ENCODE measurements around the gene ERO1A.

ERO1A gene

DNA sequence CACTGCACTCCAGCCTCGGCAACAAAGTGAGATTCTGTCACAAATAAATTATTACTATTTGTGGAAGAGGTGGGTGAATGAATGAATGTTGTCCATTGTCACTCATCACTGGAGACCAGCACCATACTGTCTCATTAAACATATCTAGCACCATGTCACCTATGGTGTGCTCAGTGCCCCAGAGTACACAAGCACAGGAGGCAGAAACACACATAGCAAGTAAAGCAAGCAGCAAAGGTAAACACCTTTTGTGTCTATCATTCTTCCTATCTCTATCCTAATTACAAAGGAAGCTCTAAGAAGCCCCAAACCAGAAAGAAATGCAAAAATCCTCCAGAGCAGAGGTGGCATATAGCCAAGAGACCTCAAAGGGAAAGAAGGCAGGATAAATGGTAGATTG, 9.2 kb downstream of the ERO1A start:
- Histone ChIP-seq H3K36me3 (ENCODE audit: control insufficient read depth, low read length) (peaks cover 5% of the 10 kb centered on the region), H3K4me2 (ENCODE audit: low read length) (no peak overlapping the region)
- no peak for TF ChIP-seq EZH2phosphoT487 (IDR thresholded peaks at IDR 0.05; ENCODE audit: borderline replicate concordance, low read length)
- TF ChIP-seq, protein P1, sequence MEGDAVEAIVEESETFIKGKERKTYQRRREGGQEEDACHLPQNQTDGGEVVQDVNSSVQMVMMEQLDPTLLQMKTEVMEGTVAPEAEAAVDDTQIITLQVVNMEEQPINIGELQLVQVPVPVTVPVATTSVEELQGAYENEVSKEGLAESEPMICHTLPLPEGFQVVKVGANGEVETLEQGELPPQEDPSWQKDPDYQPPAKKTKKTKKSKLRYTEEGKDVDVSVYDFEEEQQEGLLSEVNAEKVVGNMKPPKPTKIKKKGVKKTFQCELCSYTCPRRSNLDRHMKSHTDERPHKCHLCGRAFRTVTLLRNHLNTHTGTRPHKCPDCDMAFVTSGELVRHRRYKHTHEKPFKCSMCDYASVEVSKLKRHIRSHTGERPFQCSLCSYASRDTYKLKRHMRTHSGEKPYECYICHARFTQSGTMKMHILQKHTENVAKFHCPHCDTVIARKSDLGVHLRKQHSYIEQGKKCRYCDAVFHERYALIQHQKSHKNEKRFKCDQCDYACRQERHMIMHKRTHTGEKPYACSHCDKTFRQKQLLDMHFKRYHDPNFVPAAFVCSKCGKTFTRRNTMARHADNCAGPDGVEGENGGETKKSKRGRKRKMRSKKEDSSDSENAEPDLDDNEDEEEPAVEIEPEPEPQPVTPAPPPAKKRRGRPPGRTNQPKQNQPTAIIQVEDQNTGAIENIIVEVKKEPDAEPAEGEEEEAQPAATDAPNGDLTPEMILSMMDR (IDR thresholded peaks at IDR 0.05; ENCODE audit: low read depth, low read length, poor library complexity, severe bottlenecking): no peak

DNA sequence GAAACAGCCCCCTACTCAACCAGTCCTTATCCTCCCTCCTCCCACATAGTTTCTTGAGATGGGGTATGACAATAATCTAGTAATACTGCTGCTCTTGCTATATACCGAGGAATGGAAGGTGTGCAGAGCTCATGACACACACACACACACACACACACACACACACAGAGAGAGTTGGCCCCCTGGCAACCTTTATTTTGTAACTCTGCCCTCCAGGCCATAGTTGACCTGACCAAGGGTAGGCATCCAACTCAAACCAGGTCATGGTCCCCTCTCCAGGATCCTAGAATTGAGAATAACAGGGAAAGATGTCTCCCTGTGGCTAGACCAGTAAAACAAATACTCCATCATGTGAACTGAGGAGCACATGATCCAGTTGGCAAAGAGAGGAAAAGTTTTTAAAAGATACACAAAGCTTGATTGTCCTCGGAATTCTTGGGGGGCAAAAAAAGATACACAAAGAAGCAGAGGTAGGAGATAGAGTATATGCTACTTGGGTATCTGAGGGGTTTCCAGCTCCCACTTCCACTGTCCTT, 11.3 kb downstream of the ERO1A start:
- Histone ChIP-seq H3K4me3 (ENCODE audit: low read length) (no peak overlapping the region), H3K36me3 (ENCODE audit: control insufficient read depth, low read length) (peaks cover 9% of the 10 kb centered on the region), H3F3A (ENCODE audit: control insufficient read depth, insufficient read depth) (no peaks in the 10 kb centered on the region), H3K27me3 (ENCODE audit: control insufficient read depth, low read length) (no peaks in the 10 kb centered on the region), H3K9me3 (ENCODE audit: control insufficient read depth, insufficient read depth, low read length) (no peaks in the 10 kb centered on the region), H3K27ac (ENCODE audit: low read depth, low read length) (no peak overlapping the region), H4K20me1 (ENCODE audit: control insufficient read depth, insufficient read depth, low read depth, low read length) (peaks cover 8% of the 10 kb centered on the region; the same call in 1 of the 2 replicates), H3K79me2 (ENCODE audit: control insufficient read depth, low read length) (peaks cover 65% of the 10 kb centered on the region), H3K4me1 (ENCODE audit: control insufficient read depth, low read length) (peaks cover 13% of the 10 kb centered on the region), H3K9me2 (replicated peaks; ENCODE audit: control insufficient read depth, low read length) (no peaks in the 10 kb centered on the region), H3K4me2 (ENCODE audit: low read length) (no peak overlapping the region)
- TF ChIP-seq, protein P1 (IDR thresholded peaks at IDR 0.05; ENCODE audit: low read depth, low read length, poor library complexity, severe bottlenecking): no peak
- TF ChIP-seq EZH2phosphoT487 (IDR thresholded peaks at IDR 0.05; ENCODE audit: borderline replicate concordance, low read length): no peak

More for the DNA sequence above, 9.2 kb downstream of the ERO1A start:
- Histone ChIP-seq H3K79me2 (ENCODE audit: control insufficient read depth, low read length) (peaks cover 86% of the 10 kb centered on the region), H3K9me3 (ENCODE audit: control insufficient read depth, insufficient read depth, low read length) (no peaks in the 10 kb centered on the region), H3K4me3 (ENCODE audit: low read length) (no peak overlapping the region), H3K27ac (ENCODE audit: low read depth, low read length) (no peak overlapping the region), H4K20me1 (ENCODE audit: control insufficient read depth, insufficient read depth, low read depth, low read length) (peaks cover 8% of the 10 kb centered on the region; the same call in 1 of the 2 replicates), H3K4me1 (ENCODE audit: control insufficient read depth, low read length) (peaks cover 13% of the 10 kb centered on the region), H3K9me2 (replicated peaks; ENCODE audit: control insufficient read depth, low read length) (no peaks in the 10 kb centered on the region), H3K27me3 (ENCODE audit: control insufficient read depth, low read length) (no peaks in the 10 kb centered on the region), H3F3A (ENCODE audit: control insufficient read depth, insufficient read depth) (no peaks in the 10 kb centered on the region)

DNA sequence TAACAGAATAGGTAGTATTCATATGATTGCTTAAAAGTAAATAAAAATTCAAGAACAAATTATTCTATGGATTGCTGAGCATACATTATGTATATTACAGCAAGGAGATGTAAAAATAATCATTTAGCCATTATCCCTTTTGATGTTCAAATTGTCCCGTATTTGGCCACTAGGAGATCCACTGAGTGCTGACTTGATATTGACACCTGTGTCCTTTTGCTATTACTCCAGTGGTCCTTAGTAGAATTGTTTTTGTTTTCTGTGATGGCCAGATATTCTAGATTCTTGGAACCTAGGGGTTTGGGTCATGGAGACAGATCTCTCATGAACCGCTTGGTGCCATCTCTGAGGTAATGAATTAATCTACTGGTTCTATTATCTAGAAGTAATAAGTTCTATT, 16.8 kb downstream of the ERO1A start:
- Histone ChIP-seq H3K9me3 (ENCODE audit: control insufficient read depth, insufficient read depth, low read length) (no peaks in the 10 kb centered on the region), H3K27ac (ENCODE audit: low read depth, low read length) (no peak overlapping the region), H3K36me3 (ENCODE audit: control insufficient read depth, low read length) (peaks cover 39% of the 10 kb centered on the region), H3K4me1 (ENCODE audit: control insufficient read depth, low read length) (no peaks in the 10 kb centered on the region), H3K79me2 (ENCODE audit: control insufficient read depth, low read length) (peaks cover 10% of the 10 kb centered on the region; the same call in 1 of the 2 replicates), H3F3A (ENCODE audit: control insufficient read depth, insufficient read depth) (no peaks in the 10 kb centered on the region), H3K9me2 (replicated peaks; ENCODE audit: control insufficient read depth, low read length) (no peaks in the 10 kb centered on the region), H3K4me2 (ENCODE audit: low read length) (no peak overlapping the region), H4K20me1 (ENCODE audit: control insufficient read depth, insufficient read depth, low read depth, low read length) (no peaks in the 10 kb centered on the region), H3K4me3 (ENCODE audit: low read length) (no peak overlapping the region), H3K27me3 (ENCODE audit: control insufficient read depth, low read length) (no peaks in the 10 kb centered on the region)
- TF ChIP-seq, protein P1 (IDR thresholded peaks at IDR 0.05; ENCODE audit: low read depth, low read length, poor library complexity, severe bottlenecking): peak; percentile 51
- no peak for TF ChIP-seq EZH2phosphoT487 (IDR thresholded peaks at IDR 0.05; ENCODE audit: borderline replicate concordance, low read length)

Measured in DOHH2 (cell line).